GM23248 (cell line): ENCODE data around the gene VPREB3. TPM values are rescaled to one million over a fixed set of nuclear protein-coding genes. Genes with fewer than 3 reads are reported as not detected.

ENCODE experiments used
- DNase-seq: peaks from one replicate; pipeline ENCODE4 v3.0.0-alpha.2; 2015
- H2AFZ ChIP-seq: fragments of 200-600 bp; sonication (generic); 2 replicates; pipeline ENCODE4 v1.6.1; 2016; ENCODE audit warnings: antibody characterized with exemption
- H3F3A ChIP-seq: fragments of 200-600 bp; sonication (generic); 2 replicates; pipeline ENCODE4 v1.6.1; 2016; ENCODE audit warnings: mild to moderate bottlenecking, antibody characterized with exemption, mixed run types; ENCODE audit not compliant: insufficient read depth
- H3K27ac ChIP-seq: fragments of 200-600 bp; sonication (generic); 2 replicates; pipeline ENCODE4 v1.5.1; 2016; ENCODE audit warnings: mild to moderate bottlenecking
- H3K27me3 ChIP-seq: fragments of 200-600 bp; sonication (generic); replicated peaks from 2 replicates; pipeline ENCODE4 v1.6.1; 2016; ENCODE audit warnings: mild to moderate bottlenecking; ENCODE audit not compliant: insufficient read depth
- H3K36me3 ChIP-seq: fragments of 200-600 bp; sonication (generic); 2 replicates; pipeline ENCODE4 v1.6.1; 2016; ENCODE audit warnings: low read depth, mild to moderate bottlenecking
- H3K4me1 ChIP-seq: fragments of 200-600 bp; sonication (generic); 2 replicates; pipeline ENCODE4 v1.6.1; 2016; ENCODE audit warnings: mild to moderate bottlenecking; ENCODE audit not compliant: insufficient read depth
- H3K4me2 ChIP-seq: fragments of 200-600 bp; sonication (generic); one replicate; pipeline ENCODE4 v1.6.1; 2016; ENCODE audit warnings: mild to moderate bottlenecking; ENCODE audit not compliant: unreplicated experiment
- H3K4me3 ChIP-seq: fragments of 200-600 bp; sonication (generic); 2 replicates; pipeline ENCODE4 v1.5.1; 2016; ENCODE audit warnings: mild to moderate bottlenecking
- H3K79me2 ChIP-seq: fragments of 200-600 bp; sonication (generic); 2 replicates; pipeline ENCODE4 v1.6.1; 2016; ENCODE audit warnings: mild to moderate bottlenecking; ENCODE audit not compliant: insufficient read depth
- H3K9ac ChIP-seq: fragments of 200-600 bp; sonication (generic); 2 replicates; pipeline ENCODE4 v1.6.1; 2016; ENCODE audit warnings: mild to moderate bottlenecking
- H3K9me2 ChIP-seq: fragments of 200-600 bp; sonication (generic); 2 replicates; pipeline ENCODE4 v1.6.1; 2016; ENCODE audit warnings: mixed run types, mild to moderate bottlenecking, moderate library complexity; ENCODE audit not compliant: insufficient read depth
- H3K9me3 ChIP-seq: fragments of 200-600 bp; sonication (generic); one replicate; pipeline ENCODE4 v1.6.1; 2017; ENCODE audit warnings: low read depth
- H4K20me1 ChIP-seq: fragments of 200-600 bp; sonication (generic); 2 replicates; pipeline ENCODE4 v1.6.0; 2016; ENCODE audit not compliant: insufficient read depth
- EZH2 ChIP-seq: fragments of 200-600 bp; sonication (generic); IDR thresholded peaks from 2 replicates; pipeline ENCODE4 v1.6.1; 2018; ENCODE audit warnings: antibody characterized with exemption, mild to moderate bottlenecking; ENCODE audit not compliant: insufficient read depth, poor library complexity, severe bottlenecking
- EZH2phosphoT487 ChIP-seq: fragments of 200-600 bp; sonication (generic); IDR thresholded peaks from 2 replicates; pipeline ENCODE4 v1.6.1; 2018; ENCODE audit warnings: antibody characterized with exemption, moderate library complexity, mild to moderate bottlenecking, low read depth; ENCODE audit not compliant: insufficient read depth
- whole genome bisulfite sequencing, 2 experiments: methylation state at CpG; one replicate each; pipeline ENCODE4 v1.1.6; 2015 to 2017; ENCODE audit warnings: low lambda C conversion rate in 2 of 2, low coverage in 1 of 2; ENCODE audit errors: missing lambda C conversion rate in 2 of 2; 5-methylcytosine and 5-hydroxymethylcytosine counted together
- in situ Hi-C: fragments of 300-500 bp; cut with MboI; formaldehyde crosslinking; loops from 2 replicates; pipeline ENCODE4 v1.15.0; 2020
- polyA plus RNA-seq: library from polyadenylated mRNA; unstranded; fragments of >200 nt; fragmentation: Nextera tagmentation; extraction: Ambion mirVana; gene quantifications from 2 replicates; pipeline ENCODE4 v1.2.1, GENCODE V29; 2016
- total RNA-seq: library from RNA; depleted of rRNA; stranded (reverse); fragments of >200 nt; shearing (Covaris generic); gene quantifications from 2 replicates; pipeline ENCODE4 v1.2.3, GENCODE V29; 2014

The VPREB3 gene
- total and polyA plus RNA-seq, 2 experiments from 2014 or later = not detected

DNA sequence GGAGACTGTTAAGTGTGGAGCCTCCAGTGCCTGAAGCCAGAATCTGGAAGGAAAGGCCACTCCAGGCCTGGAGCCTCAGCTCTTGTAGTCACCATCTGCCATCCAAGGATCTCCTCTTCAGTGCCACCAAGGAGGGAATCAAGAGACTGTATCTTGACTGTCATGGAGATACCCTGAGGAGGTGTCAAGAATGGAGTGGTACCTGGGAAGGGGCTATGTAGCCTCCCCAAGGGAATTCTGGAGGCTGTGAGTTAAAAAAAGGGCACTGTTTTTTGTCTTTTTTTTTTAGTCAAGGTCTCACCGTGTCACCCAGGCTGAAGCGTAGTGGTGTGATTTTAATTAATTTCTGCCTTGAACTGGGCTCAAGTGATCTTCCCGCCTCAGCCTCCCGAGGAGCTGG is 5.3 kb upstream of the VPREB3 start:
- in situ Hi-C loops = no loop called here
- DNase-seq = no peak
- Histone ChIP-seq H3K9me2 (no peaks in the 10 kb centered on the region), H3K4me1 (peaks cover 9% of the 10 kb centered on the region), H3K9me3 (no peaks in the 10 kb centered on the region), H2AFZ (no peak overlapping the region), H3K4me3 (no peak overlapping the region), H4K20me1 (no peaks in the 10 kb centered on the region), H3K36me3 (no peaks in the 10 kb centered on the region), H3K27me3 (no peaks in the 10 kb centered on the region), H3K79me2 (no peaks in the 10 kb centered on the region), H3F3A (0 out of 2 replicates have a peak, but pooled peaks cover 6% of the 10 kb centered on the region), H3K9ac (no peak overlapping the region), H3K27ac (no peak overlapping the region), H3K4me2 (no peak overlapping the region)
- 75 to 85% methylated on average over 4 of the region's 4 CpGs for WGBS, 2 experiments
- no peak for TF ChIP-seq EZH2
- no peak for TF ChIP-seq EZH2phosphoT487

DNA sequence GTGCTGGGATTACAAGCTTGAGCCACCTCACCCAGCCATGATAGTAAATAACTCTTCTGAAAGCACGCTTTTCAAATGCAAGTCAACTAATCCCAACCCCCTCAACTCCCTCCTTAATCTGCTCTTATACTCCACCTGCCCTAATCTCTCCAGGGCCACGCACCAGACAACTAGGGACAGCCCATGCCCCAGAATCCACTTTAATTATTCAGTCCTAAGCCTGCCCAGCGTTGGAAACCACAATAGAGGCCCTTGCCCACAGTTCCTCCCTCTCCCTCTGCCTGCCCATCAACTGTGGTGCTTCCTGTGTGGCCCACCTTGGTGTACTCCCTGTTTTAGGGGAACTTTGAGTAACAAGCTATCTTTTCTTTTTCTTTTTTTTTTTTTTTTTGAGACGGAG is 2.7 kb upstream of the VPREB3 start:
- 43 to 50% methylated on average over 4 of the region's 4 CpGs for WGBS, 2 experiments
- H4K20me1 ChIP-seq = no peaks in the 10 kb centered on the region
- H3K9me2 ChIP-seq = no peaks in the 10 kb centered on the region
- H3K79me2 ChIP-seq = no peaks in the 10 kb centered on the region
- TF ChIP-seq EZH2phosphoT487 (no peak), EZH2 (no peak)
- no peaks in the 10 kb centered on the region for H3K27me3 ChIP-seq
- no peaks in the 10 kb centered on the region for H3K4me1 ChIP-seq
- in situ Hi-C loops = no loop called here
- 0 out of 2 replicates have a peak, but pooled peaks cover 6% of the 10 kb centered on the region for H3F3A ChIP-seq
- no peak overlapping the region for H3K27ac ChIP-seq
- no peak overlapping the region for H3K4me3 ChIP-seq
- DNase-seq = no peak
- no peaks in the 10 kb centered on the region for H3K9me3 ChIP-seq
- no peak overlapping the region for H3K9ac ChIP-seq
- no peaks in the 10 kb centered on the region for H3K36me3 ChIP-seq
- H3K4me2 ChIP-seq = no peak overlapping the region
- H2AFZ ChIP-seq = no peak overlapping the region

DNA sequence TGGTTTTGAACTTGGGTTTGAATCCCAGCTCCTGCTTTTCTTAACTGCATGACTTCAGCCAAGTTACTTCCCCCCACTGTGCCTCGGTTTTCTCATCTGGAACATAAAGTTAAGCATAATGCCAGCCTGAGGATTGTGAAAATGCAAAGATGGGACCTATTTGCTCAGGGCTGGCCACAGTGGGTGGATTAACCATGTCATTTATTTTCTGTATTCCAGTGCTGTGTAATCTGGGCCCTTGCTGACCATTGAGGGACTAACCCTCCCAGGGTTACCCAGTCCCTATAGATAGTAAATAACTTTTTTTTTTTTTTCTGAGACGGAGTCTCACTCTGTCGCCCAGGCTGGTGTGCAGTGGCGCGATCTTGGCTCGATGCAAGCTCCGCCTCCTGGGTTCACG is 1.5 kb upstream of the VPREB3 start:
- Histone ChIP-seq H3K9me3 (no peaks in the 10 kb centered on the region), H2AFZ (no peak overlapping the region), H3K27me3 (no peaks in the 10 kb centered on the region), H4K20me1 (no peaks in the 10 kb centered on the region), H3K9me2 (no peaks in the 10 kb centered on the region), H3K4me3 (no peak overlapping the region), H3K79me2 (no peaks in the 10 kb centered on the region), H3K36me3 (no peaks in the 10 kb centered on the region), H3F3A (0 out of 2 replicates have a peak, but pooled peaks cover 6% of the 10 kb centered on the region), H3K27ac (no peak overlapping the region), H3K9ac (no peak overlapping the region), H3K4me2 (no peak overlapping the region), H3K4me1 (no peaks in the 10 kb centered on the region)
- in situ Hi-C loops = no loop called here
- 56 to 72% methylated on average over 8 of the region's 8 CpGs for WGBS, 2 experiments
- no peak for DNase-seq
- TF ChIP-seq EZH2phosphoT487 (no peak), EZH2 (no peak)

DNA sequence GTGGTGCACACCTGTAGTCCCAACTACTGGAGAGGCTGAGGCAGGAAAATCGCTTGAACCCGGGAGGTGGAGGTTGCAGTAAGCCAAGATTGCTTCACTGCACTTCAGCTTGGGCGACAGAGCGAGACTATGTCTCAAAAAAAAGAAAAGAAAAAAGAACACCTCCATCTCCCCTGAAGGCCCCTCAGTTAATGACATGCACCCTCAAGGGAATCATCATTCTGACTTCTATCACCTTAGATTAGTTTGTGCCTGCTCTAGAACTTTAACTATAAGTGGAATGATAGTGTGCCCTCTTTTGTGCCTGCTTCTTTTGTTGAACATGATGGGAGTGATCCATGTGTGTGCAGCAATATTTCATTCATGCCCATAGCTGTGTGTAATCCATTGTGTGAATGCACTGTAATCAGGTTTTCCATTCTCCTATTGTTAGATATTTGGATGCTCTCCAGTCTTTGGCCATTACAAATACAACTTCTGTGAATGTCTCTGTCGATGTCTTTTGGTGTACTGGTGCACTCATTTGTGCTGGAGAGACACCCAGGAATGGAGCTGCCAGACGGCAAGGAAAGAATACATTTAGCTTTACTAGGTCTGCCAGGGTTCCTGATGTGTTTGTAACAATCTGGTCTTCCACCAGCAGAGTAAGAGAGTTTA is 883 bp upstream of the VPREB3 start:
- 62 to 64% methylated on average over 6 of the region's 6 CpGs for WGBS, 2 experiments
- Histone ChIP-seq H3F3A (0 out of 2 replicates have a peak, but pooled peaks cover 6% of the 10 kb centered on the region), H3K9me2 (no peaks in the 10 kb centered on the region), H3K9ac (no peak overlapping the region), H3K27ac (no peak overlapping the region), H3K27me3 (no peaks in the 10 kb centered on the region), H3K4me3 (no peak overlapping the region), H3K4me2 (no peak overlapping the region), H4K20me1 (no peaks in the 10 kb centered on the region), H3K9me3 (no peaks in the 10 kb centered on the region), H3K4me1 (0 out of 2 replicates have a peak, but pooled peaks cover 3% of the 10 kb centered on the region), H3K79me2 (peaks cover 4% of the 10 kb centered on the region; the same call in 1 of the 2 replicates), H2AFZ (no peak overlapping the region), H3K36me3 (no peaks in the 10 kb centered on the region)
- peak; percentile 38 for DNase-seq
- no peak for TF ChIP-seq EZH2phosphoT487
- no peak for TF ChIP-seq EZH2
- in situ Hi-C loops = no loop called here
